Measurements from ENCODE around the gene RNU1-4.
"Not testable (repeated sequence)": the region's sequence is repeated elsewhere in the genome, so short reads cannot be mapped to it uniquely, and the experiment has no call there.

RNU1-4 gene

DNA sequence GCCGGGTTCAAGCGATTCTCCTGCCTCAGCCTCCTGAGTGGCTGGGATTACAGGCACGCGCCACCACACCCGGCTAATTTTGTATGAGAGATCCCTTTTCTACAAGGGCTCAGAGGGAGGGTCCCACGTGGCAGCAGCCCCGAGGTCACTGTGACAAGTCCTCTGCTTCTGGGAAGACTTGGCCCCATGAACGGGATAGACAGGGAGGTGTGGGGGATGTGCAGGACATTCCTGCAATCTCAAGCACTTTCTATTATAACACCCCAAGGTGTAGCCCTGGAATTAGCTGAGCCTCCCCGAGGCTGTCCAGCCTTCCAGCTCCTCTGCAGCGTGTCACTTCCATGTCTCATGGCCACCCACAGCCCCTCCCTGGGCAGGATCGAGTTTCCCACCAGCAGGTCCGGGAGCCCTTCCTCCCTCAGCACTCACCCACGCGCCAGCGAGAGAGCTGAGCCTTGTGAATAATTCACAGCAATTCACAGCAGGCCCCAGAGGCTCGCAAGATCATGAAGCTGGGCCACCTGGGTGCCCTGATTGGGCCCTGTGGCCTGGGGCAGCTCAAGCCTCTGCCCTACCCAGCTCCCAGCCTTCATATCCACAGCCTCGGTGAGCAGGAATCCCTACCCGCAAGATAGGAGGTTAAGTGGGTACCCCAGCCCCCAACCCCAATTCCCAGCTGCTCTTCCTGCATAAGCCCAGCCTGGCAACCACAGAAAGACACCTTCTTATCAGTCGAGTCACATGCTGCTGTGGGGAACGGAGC lies 22.8 kb upstream of the RNU1-4 start:
- Mint-ChIP-seq H3K36me3 (no peaks in the 10 kb centered on the region), H3K27me3 (peaks cover 17% of the 10 kb centered on the region), H3K27ac (no peak overlapping the region), H3K4me1 (no peaks in the 10 kb centered on the region), H3K4me3 (no peak overlapping the region), H3K9me3 (no peaks in the 10 kb centered on the region)
- DNase-seq (ENCODE audit: low spot score in 2 of 2) (peak in 1 of 2 donors; percentile 23), ATAC-seq (ENCODE audit: low read depth) (no peak)

DNA sequence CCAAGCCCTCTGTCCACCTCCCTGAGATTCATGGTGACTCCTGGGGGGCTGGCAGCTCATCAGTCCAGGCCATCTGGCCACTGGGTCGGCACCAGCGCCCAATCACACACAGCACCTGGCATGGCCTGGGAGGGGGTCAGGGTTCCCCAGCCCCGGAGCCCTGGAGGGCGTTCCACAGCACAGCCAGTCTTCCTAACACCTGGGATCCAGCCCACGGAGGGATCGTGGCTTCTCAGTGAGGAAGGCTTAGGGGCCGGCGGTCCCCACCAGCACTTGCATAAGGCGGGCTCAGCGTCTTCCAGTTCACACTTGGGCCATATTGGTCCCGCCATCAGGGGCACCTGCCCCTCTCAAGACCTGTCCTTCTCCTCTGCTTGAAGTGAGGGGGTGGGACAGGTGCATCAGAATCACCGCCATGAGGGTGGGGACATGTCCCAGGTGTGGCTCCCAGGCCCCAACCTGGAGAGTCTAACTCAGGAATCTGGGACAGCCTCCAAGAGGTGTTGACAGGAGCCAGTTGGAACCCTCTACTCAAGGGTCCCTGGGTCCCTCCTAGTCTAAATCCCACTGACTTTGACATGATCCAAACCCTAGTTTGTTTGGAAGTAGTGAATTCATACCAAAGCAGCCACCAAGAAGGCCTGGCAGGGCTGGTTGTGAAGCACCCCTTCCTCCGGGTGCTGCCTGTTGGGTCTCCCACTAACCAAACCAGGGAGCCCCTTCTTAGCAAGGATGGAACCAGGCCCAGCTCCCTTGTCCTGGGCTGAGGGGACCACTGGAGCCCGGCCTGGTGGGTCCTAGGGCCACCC lies 22.0 kb upstream of the RNU1-4 start:
- peaks cover 17% of the 10 kb centered on the region for H3K27me3 Mint-ChIP-seq
- H3K9me3 Mint-ChIP-seq; H3K27ac Mint-ChIP-seq; H3K36me3 Mint-ChIP-seq; ATAC-seq (ENCODE audit: low read depth); H3K4me1 Mint-ChIP-seq; H3K4me3 Mint-ChIP-seq: not testable (repeated sequence)
- DNase-seq (ENCODE audit: low spot score in 2 of 2) = peak in 1 of 2 donors; percentile 19

GRCh38 chr1:16718908-16719533 lies 21.3 kb upstream of the RNU1-4 start:
- Mint-ChIP-seq H3K27ac (no peak overlapping the region), H3K27me3 (peaks cover 17% of the 10 kb centered on the region), H3K9me3 (no peaks in the 10 kb centered on the region), H3K4me3 (no peak overlapping the region), H3K4me1 (no peaks in the 10 kb centered on the region), H3K36me3 (no peaks in the 10 kb centered on the region)
- DNase-seq (ENCODE audit: low spot score in 2 of 2) = peak in 1 of 2 donors; percentile 16
- no peak for ATAC-seq (ENCODE audit: low read depth)

- Mint-ChIP-seq H3K4me1 (no peaks in the 10 kb centered on the region), H3K9me3 (no peaks in the 10 kb centered on the region), H3K36me3 (no peaks in the 10 kb centered on the region), H3K27ac (no peak overlapping the region), H3K4me3 (no peak overlapping the region), H3K27me3 (peaks cover 17% of the 10 kb centered on the region)
- peak; percentile 50 for ATAC-seq (ENCODE audit: low read depth)
- DNase-seq (ENCODE audit: low spot score in 2 of 2) = peak in 1 of 2 donors; percentile 15
Measured at GRCh38 chr1:16719571-16720350, 20.6 kb upstream of the RNU1-4 start.

DNA sequence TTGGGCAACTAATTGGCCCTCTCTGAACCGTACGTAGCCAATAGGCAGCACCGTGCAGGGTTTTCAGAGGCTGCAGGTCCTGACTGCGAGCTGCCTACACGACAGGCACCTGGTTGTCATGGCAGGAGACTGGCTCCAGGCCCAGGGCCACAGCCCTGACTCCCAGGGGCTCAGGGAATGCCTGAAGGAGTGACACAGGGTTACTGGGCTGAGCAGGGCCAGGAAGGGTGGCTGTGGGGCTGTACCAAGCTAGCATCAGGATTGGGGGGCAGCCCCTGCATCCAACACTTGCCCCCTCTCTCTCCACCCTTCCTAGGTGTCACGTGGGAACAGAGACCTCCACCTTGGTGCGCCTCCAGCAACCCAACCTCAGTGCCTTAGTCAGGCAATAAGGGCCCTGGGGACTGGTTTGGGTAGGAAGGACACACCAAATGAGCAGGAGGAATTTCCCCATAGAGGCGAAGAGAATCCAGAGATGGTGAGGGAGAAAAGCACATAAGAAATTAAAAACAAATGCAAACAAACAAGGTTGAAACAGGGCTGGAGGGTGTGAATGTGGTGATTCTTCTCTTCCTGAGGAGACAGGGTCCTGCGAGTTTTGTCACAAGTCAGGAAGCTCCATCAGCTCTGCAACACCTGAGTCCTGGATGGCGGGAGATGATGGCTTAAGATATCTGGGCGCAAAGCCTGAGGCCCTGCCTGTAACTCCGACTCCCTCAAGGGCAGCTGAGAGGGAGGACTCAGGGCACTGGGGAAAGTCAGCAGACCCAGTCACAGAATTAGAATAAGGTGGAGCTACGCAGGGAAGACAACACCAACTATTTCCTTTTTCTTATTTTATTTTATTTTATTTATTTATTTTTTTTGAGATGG lies 19.7 kb upstream of the RNU1-4 start:
- H3K27ac Mint-ChIP-seq = no peak overlapping the region
- peak in 1 of 2 donors; percentile 17 for DNase-seq (ENCODE audit: low spot score in 2 of 2)

GRCh38 chr1:16721871-16722641 lies 18.3 kb upstream of the RNU1-4 start:
- no peaks in the 10 kb centered on the region for H3K9me3 Mint-ChIP-seq
- ATAC-seq (ENCODE audit: low read depth) (no peak), DNase-seq (ENCODE audit: low spot score in 2 of 2) (peak in 1 of 2 donors; percentile 10)
- no peak overlapping the region for H3K27ac Mint-ChIP-seq
- H3K36me3 Mint-ChIP-seq = no peaks in the 10 kb centered on the region
- H3K4me3 Mint-ChIP-seq = no peak overlapping the region
- no peaks in the 10 kb centered on the region for H3K4me1 Mint-ChIP-seq
- H3K27me3 Mint-ChIP-seq = peaks cover 15% of the 10 kb centered on the region

More for the DNA sequence above, 19.7 kb upstream of the RNU1-4 start:
- peaks cover 17% of the 10 kb centered on the region for H3K27me3 Mint-ChIP-seq
- H3K4me3 Mint-ChIP-seq = no peak overlapping the region
- no peak for ATAC-seq (ENCODE audit: low read depth)
- H3K9me3 Mint-ChIP-seq = no peaks in the 10 kb centered on the region
- H3K4me1 Mint-ChIP-seq = no peaks in the 10 kb centered on the region
- H3K36me3 Mint-ChIP-seq = no peaks in the 10 kb centered on the region

DNA sequence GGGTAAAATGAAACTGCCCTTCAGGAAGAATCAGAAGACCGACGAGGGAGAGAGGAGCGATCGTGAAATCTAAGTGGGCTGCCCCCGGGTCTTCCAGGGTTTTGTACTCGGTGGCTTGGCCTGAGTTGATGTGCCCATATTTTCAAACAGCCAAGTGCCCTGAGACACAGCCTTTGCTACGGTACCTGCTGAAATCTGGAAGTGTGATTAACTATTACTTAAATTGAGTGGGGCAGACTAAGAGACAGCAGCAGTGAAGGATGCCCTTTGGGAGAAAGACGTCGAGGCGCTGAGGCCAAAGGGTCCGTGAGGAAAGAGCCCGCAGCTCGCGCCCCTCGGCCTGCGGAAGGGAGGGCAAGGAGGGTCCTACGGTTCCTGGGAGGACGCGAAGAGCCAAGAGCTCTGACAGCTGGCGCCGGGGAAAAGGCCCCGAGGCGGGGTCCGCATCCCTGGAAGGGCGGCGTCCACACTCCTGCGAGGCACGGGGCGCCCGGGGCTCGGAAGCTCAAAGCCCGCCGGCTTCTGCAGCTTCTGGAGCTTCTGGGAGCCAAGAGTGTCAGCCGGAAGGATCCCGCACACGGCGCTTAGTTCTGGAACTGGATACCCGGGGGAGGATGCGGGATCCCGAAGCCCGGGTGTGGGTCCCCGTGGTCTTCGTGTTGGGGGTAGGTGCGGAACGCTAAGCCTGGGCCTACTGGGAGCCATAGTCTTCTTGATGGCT lies 15.4 kb upstream of the RNU1-4 start:
- Mint-ChIP-seq H3K27me3 (peaks cover 5% of the 10 kb centered on the region), H3K36me3 (no peaks in the 10 kb centered on the region), H3K9me3 (no peaks in the 10 kb centered on the region), H3K4me3 (no peak overlapping the region), H3K27ac (no peak overlapping the region), H3K4me1 (no peaks in the 10 kb centered on the region)
- no peak for ATAC-seq (ENCODE audit: low read depth)
- peak in 1 of 2 donors; percentile 10 for DNase-seq (ENCODE audit: low spot score in 2 of 2)

DNA sequence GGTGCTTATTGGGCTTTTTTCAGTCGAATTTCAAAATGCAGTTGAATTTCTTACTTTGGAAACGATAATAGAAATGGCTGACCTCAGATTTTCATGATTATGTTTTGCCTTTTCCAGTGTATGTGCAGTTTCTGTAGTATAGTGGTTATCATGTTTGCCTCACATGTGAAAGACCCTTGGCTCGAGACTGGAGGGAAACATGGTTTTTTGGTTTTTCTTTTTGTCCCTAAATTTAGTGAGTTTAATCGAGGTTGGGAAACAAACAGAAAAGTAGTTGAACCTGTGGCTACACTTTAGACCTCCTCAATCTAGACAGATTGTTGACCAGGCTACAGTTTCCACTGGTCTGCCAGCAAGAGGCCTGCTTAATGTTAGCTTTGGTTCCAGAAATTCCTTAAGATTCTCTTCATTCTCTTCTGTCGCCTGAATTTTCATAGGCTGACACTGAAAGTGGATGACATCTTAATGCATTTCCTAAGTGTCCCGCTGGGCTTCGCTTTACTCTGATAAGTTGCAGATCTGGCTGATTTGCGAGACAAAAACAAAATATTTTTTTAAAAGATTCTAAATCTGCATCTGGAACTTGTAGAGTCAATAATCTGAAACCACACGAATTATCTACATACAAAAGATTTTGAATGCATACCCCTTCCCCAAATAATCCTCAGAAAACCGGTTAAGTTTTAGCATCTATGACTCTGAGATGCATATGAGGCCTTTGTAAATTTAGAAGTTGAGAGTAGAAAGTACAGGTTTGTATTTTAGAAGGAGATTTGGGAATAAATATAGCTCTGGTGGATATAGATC lies 14.7 kb upstream of the RNU1-4 start:
- H3K27ac Mint-ChIP-seq; DNase-seq (ENCODE audit: low spot score in 2 of 2); ATAC-seq (ENCODE audit: low read depth); H3K36me3 Mint-ChIP-seq; H3K4me1 Mint-ChIP-seq; H3K27me3 Mint-ChIP-seq; H3K4me3 Mint-ChIP-seq; H3K9me3 Mint-ChIP-seq: not testable (repeated sequence)

- Mint-ChIP-seq H3K4me3 (no peak overlapping the region), H3K4me1 (no peaks in the 10 kb centered on the region), H3K9me3 (no peaks in the 10 kb centered on the region), H3K36me3 (no peaks in the 10 kb centered on the region), H3K27me3 (no peaks in the 10 kb centered on the region), H3K27ac (no peak overlapping the region)
- peak in 1 of 2 donors; percentile 28 for DNase-seq (ENCODE audit: low spot score in 2 of 2)
- peak; percentile 39 for ATAC-seq (ENCODE audit: low read depth)
Measured at GRCh38 chr1:16727190-16728111, 12.9 kb upstream of the RNU1-4 start.

- H3K27ac Mint-ChIP-seq, H3K4me1 Mint-ChIP-seq, H3K27me3 Mint-ChIP-seq, H3K4me3 Mint-ChIP-seq, H3K9me3 Mint-ChIP-seq, H3K36me3 Mint-ChIP-seq: not testable (repeated sequence)
- ATAC-seq (ENCODE audit: low read depth) = peak; percentile 75
- peak in 1 of 2 donors; percentile 18 for DNase-seq (ENCODE audit: low spot score in 2 of 2)
Measured at GRCh38 chr1:16728243-16728949, 11.9 kb upstream of the RNU1-4 start.

Measured in memory B cell (primary cell).